A549 (cell line): ENCODE data around the gene CHRNB2.

ENCODE experiments used
- CBX2 ChIP-seq: fragments of 200-600 bp; sonication (generic); IDR thresholded peaks from 2 replicates; pipeline ENCODE4 v1.6.1; 2016; ENCODE audit warnings: low read depth, mild to moderate bottlenecking, borderline replicate concordance
- EP300 ChIP-seq, 2 experiments: fragments of >200 bp; sonication (Bioruptor Twin); formaldehyde crosslinking; IDR thresholded peaks; 2 replicates in 1 of 2; 3 replicates in 1 of 2; pipeline ENCODE4 v1.6.1; 2016 to 2017
- HOXA7 ChIP-seq: fragments of 250-450 bp; sonication (Bioruptor Pico); IDR thresholded peaks from 2 replicates; pipeline ENCODE4 v1.5.0; 2020; ENCODE audit warnings: mild to moderate bottlenecking, moderate library complexity
- MYC ChIP-seq: IDR thresholded peaks from 2 replicates; pipeline ENCODE4 v1.6.1; 2012; ENCODE audit warnings: mild to moderate bottlenecking, inconsistent platforms, low read length, improper control_type of control experiment, borderline replicate concordance
- POLR2A ChIP-seq: IDR thresholded peaks from 2 replicates; pipeline ENCODE4 v1.6.1; 2012; ENCODE audit warnings: mild to moderate bottlenecking, low read length
- RNF2 ChIP-seq: fragments of 200-600 bp; sonication (generic); IDR thresholded peaks from 2 replicates; pipeline ENCODE4 v1.6.1; 2016; ENCODE audit warnings: low read depth, mild to moderate bottlenecking, antibody characterized with exemption, moderate library complexity, borderline replicate concordance
- SMC3 ChIP-seq: fragments of >200 bp; sonication (Bioruptor Twin); formaldehyde crosslinking; IDR thresholded peaks from 3 replicates; pipeline ENCODE4 v1.6.1; 2018; ENCODE audit warnings: inconsistent platforms
- TF ChIP-seq, protein P1 (sequence below): fragments of >200 bp; sonication (Bioruptor Twin); formaldehyde crosslinking; IDR thresholded peaks from 3 replicates; pipeline ENCODE4 v1.5.1; 2016

DNA sequence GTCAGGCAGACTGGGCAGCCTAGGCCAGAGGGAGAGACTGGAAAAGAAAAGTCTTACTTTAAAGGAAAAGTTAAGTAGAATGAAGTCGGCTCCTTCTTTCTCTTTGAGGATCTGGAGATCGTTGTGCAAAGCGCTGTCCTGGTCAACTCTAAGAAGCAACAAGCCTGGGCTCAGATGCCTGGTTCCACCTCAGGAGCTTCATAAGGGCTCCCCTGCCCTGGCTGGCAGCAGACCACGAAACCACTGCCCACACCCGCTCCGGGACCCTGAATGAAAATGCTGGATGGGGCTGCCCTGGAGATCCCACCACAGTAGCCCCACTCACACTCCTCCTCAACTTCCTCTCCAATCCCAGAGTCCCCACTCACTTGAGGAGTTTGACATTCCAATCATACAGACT is 15.5 kb upstream of the CHRNB2 start:
- TF ChIP-seq POLR2A: no peak
- TF ChIP-seq SMC3: no peak
- TF ChIP-seq RNF2: no peak
- no peak for TF ChIP-seq EP300 (IDR thresholded peaks at IDR 0.05)
- TF ChIP-seq, protein P1, sequence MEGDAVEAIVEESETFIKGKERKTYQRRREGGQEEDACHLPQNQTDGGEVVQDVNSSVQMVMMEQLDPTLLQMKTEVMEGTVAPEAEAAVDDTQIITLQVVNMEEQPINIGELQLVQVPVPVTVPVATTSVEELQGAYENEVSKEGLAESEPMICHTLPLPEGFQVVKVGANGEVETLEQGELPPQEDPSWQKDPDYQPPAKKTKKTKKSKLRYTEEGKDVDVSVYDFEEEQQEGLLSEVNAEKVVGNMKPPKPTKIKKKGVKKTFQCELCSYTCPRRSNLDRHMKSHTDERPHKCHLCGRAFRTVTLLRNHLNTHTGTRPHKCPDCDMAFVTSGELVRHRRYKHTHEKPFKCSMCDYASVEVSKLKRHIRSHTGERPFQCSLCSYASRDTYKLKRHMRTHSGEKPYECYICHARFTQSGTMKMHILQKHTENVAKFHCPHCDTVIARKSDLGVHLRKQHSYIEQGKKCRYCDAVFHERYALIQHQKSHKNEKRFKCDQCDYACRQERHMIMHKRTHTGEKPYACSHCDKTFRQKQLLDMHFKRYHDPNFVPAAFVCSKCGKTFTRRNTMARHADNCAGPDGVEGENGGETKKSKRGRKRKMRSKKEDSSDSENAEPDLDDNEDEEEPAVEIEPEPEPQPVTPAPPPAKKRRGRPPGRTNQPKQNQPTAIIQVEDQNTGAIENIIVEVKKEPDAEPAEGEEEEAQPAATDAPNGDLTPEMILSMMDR: no peak
- no peak for TF ChIP-seq CBX2
- no peak for TF ChIP-seq MYC
- no peak for TF ChIP-seq HOXA7 (CRISPR knock-in tag)
